NT2/D1 (cell line): ENCODE measurements around the gene OR4C11.

Experiments
- DNase-seq: peaks from one replicate; pipeline ENCODE4 v3.0.0-alpha.2; 2011; ENCODE audit warnings: low read depth, low spot score
- H3K27me3 ChIP-seq: 2 replicates; pipeline ENCODE4 v1.6.0; 2011; ENCODE audit warnings: mild to moderate bottlenecking; ENCODE audit not compliant: insufficient read length, insufficient read depth
- H3K36me3 ChIP-seq: 2 replicates; pipeline ENCODE4 v1.6.1; 2011; ENCODE audit warnings: mild to moderate bottlenecking, low read length, mixed read lengths; ENCODE audit not compliant: insufficient read depth, insufficient read length
- H3K4me1 ChIP-seq: 2 replicates; pipeline ENCODE4 v1.5.1; 2011; ENCODE audit not compliant: insufficient read depth, insufficient read length
- H3K4me3 ChIP-seq: 2 replicates; pipeline ENCODE4 v1.5.1; 2011; ENCODE audit warnings: low read depth; ENCODE audit not compliant: insufficient read length
- H3K9ac ChIP-seq: 2 replicates; pipeline ENCODE4 v1.6.0; 2011; ENCODE audit warnings: low read depth; ENCODE audit not compliant: insufficient read length
- H3K9me3 ChIP-seq: 2 replicates; pipeline ENCODE4 v1.5.1; 2011; ENCODE audit warnings: mild to moderate bottlenecking, low read length; ENCODE audit not compliant: insufficient read depth
- SUZ12 ChIP-seq: IDR thresholded peaks from 2 replicates; pipeline ENCODE4 v1.6.1; 2011; ENCODE audit not compliant: insufficient read length, insufficient read depth; ENCODE audit errors: extremely low read depth
- YY1 ChIP-seq: IDR thresholded peaks from 2 replicates; pipeline ENCODE4 v1.6.1; 2011; ENCODE audit not compliant: insufficient read length, insufficient read depth
- ZNF274 ChIP-seq: IDR thresholded peaks from 2 replicates; pipeline ENCODE4 v1.6.1; 2011; ENCODE audit warnings: mild to moderate bottlenecking, low read depth, low read length

The OR4C11 gene

DNA sequence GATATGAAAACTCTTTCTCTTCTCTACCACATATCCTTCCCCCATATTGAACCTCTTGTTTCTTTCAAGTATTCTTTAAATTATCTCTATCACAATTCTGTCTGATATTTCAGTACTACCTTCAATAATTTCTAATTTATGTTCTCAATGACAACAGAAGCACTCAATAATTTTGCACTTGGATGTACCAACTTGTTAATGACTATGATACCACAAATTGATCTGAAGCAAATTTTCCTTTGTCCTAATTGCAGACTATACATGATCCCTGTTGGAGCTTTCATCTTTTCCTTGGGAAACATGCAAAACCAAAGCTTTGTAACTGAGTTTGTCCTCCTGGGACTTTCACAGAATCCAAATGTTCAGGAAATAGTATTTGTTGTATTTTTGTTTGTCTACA is 53.3 kb downstream of the OR4C11 start, which contains the start of gene OR4C15:
OR4C15 (plus strand) TSS at position 301 of the 400 bp plus-strand sequence; CDS start at position 301, 0 bp downstream.
- DNase-seq, result no peak
- Histone ChIP-seq H3K27me3 (no peaks in the 10 kb centered on the region), H3K36me3 (no peaks in the 10 kb centered on the region), H3K4me1 (no peaks in the 10 kb centered on the region), H3K4me3 (no peak within 1 kb of the TSS), H3K9ac (no peak within 1 kb of the TSS), H3K9me3 (no peaks in the 10 kb centered on the region)
- TF ChIP-seq YY1, result no peak
- TF ChIP-seq SUZ12, result no peak
- no peak for TF ChIP-seq ZNF274
